CD4-positive, alpha-beta T cell treated with Interferon alpha-2 for 1 hour (primary cell): Measurements from ENCODE around the gene SPPL2A.
"Not testable (repeated sequence)": the region's sequence is repeated elsewhere in the genome, so short reads cannot be mapped to it uniquely, and the experiment has no call there.

ENCODE experiments used
- DNase-seq, 2 donors: peaks; one replicate each; pipeline ENCODE4 v3.0.0-alpha.2; 2020 to 2022

Gene SPPL2A, protein sequence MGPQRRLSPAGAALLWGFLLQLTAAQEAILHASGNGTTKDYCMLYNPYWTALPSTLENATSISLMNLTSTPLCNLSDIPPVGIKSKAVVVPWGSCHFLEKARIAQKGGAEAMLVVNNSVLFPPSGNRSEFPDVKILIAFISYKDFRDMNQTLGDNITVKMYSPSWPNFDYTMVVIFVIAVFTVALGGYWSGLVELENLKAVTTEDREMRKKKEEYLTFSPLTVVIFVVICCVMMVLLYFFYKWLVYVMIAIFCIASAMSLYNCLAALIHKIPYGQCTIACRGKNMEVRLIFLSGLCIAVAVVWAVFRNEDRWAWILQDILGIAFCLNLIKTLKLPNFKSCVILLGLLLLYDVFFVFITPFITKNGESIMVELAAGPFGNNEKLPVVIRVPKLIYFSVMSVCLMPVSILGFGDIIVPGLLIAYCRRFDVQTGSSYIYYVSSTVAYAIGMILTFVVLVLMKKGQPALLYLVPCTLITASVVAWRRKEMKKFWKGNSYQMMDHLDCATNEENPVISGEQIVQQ

DNA sequence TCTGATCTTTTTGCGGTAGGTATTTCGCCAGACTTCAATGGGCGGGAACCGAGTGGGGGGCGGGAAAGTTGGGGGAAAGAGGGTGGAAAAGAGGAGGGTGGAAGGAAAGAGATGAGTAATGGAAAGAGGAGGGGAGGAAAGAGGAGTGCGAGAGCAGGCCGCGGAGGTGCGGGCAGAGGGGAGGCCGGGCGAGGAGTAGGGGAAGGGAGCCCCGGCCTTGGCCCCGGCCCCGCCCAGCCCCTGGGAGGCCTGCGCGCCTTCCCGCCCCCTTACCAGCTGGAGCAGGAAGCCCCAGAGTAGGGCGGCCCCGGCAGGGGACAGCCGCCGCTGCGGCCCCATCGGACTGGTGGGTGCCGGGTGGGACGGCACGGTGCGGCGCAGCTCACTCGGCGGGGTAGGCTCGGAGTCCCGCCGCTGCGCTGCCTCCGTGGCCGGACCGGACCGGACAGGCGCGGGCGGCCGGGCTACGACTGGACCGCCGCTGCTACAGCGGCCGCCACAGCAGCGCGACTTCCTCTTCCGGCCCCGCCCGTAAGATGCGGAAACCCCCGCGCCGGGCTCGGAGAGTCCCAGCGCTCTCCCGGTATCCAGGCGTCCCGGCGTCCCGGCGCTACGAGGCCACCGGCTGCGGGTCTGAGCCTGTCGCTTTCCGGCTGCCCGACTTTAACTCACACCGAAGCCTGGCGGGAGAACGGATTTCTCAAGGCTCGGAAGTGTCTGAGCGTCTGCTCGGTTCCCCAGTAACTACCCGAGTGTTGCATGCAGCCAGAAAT lies at the start of gene SPPL2A:
TSS of gene SPPL2A (minus strand) at position 512 of the 773 bp plus-strand sequence. CDS start at position 339, 173 bp downstream.
- peak; percentile 79 to 84 for DNase-seq

DNA sequence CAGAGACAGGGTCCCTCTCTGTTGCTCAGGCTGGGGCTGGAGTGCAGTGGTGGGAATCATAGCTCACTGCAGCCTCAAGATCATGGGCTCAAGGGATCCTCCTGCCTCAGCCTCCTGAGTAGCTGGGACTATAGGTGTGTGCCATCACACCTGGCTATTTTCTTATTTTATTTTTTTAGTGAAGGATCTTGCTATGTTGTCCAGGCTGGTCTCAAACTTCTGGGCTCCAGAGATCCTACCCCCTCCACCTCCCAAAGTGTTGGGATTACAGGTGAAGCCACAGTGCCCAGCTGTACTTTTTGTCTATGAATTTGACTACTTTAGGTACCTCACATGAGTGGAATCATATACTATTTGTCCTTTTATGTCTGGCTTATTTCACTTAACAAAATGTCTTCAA lies 49.1 kb upstream of the SPPL2A start:
- DNase-seq, result no peak

DNA sequence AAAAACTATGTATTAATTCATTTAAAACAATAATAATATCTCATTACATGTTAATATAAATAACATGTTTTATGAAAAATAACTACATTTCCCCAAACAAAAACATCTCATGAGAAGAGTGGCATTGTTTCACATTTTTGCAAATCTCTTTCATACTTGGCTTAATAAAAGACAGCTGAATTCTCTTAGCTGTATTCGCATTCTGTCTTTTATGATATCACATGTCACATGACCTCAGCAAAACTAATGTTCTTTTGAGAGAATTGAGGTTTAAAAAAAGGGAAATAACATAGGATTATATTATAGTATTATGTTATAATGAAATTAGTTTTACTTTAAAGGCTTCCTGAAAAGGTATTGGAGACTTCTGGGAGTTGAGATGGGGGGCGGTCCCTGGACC lies 48.4 kb upstream of the SPPL2A start:
- no peak for DNase-seq

DNA sequence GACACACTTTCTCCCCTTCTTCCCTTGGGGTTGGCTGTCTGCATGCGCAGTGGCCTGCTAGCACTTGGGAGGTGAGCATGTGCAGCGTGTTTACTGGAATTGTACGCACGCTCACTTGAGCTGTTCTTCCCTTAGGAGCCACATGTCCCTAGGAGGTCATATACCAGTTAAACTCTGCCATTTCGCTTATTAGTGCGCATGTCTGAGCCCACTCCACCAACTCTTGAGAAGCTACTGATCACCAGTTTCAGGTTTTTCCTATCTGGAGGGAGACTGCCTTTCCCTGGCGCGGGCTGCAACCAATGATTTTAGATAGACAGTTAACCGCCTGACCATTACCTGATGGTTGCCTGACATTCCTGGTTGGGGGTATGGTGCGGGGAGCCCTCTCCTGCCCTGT lies 47.6 kb upstream of the SPPL2A start:
- DNase-seq, result no peak

DNA sequence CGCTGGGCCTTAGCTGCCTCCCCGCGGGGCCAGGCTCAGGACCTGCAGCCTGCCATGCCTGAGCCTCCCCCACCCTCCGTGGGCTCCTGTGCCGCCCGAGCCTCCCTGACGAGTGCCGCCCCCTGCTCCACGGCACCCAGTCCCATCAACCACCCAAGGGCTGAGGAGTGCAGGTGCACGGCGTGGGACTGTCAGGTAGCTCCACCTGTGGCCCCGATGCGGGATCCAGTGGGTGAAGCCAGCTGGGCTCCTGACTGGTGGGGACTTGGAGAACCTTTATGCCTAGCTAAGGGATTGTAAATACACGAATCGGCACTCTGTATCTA lies 46.6 kb upstream of the SPPL2A start:
- not testable (repeated sequence) for DNase-seq

DNA sequence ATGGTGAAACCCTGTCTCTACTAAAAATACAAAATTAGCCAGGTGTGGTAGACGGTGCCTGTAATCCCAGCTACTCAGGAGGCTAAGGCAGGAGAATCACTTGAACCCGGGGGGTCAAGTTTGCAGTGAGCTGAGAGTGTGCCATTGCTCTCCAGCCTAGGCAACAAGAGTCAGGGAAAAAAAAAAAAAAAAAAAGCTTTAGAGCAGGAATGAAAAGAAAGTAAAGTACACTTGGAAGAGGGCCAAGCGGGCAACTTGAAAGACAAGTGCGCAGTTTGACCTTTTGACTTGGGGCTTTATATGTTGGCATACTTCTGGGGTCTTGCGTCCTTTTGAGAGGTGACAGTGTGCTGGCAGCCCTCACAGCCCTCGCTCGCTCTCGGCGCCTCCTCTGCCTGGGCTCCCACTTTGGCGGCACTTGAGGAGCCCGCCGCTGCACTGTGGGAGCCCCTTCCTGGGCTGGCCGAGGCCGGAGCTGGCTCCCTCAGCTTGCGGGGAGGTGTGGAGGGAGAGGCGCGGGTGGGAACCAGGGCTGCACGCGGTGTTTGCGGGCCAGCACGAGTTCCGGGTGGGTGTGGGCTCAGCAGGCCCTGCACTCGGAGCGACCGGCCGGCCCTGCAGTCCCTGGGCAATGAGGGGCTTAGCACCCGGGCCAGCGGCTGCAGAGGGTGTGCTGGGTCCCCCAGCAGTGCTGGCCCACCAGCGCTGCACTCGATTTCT lies 46.1 kb upstream of the SPPL2A start:
- DNase-seq, result not testable (repeated sequence)

DNA sequence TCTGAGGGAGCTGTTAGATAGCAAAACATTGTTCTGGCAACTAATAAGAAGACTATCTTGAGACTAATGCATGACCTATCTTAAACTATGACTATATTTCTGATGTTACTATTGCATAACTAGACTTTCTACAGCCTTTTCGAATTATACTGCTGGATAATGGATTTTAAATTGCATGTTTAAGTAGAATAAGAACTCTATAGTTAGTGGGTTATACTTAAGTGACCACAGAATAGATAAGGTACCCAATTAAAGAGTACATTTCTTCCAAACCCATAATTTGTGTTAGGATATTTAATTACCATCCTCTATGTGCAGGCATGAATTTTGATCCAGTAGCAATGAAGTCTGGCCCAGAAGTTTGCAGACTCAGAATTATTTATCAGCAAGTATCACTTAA lies 44.6 kb upstream of the SPPL2A start:
- no peak for DNase-seq

DNA sequence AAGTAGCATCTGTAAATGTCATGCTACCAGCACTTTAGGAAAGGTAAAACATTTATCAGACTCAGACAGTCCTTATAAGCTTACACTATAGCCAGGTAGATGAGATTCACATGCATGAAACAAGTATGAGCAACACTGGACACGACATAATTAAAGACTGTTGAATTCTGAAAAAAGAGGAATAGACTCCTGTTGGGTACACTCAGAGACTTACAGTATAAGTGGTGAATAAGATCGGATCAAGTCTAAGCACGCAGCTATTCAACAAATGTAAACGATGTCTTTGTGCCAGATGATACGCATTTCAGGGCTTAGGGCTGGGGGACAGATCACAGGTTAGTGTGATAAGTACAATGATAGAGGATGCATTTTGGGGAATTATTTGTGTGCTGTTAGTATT lies 43.2 kb upstream of the SPPL2A start:
- no peak for DNase-seq

DNA sequence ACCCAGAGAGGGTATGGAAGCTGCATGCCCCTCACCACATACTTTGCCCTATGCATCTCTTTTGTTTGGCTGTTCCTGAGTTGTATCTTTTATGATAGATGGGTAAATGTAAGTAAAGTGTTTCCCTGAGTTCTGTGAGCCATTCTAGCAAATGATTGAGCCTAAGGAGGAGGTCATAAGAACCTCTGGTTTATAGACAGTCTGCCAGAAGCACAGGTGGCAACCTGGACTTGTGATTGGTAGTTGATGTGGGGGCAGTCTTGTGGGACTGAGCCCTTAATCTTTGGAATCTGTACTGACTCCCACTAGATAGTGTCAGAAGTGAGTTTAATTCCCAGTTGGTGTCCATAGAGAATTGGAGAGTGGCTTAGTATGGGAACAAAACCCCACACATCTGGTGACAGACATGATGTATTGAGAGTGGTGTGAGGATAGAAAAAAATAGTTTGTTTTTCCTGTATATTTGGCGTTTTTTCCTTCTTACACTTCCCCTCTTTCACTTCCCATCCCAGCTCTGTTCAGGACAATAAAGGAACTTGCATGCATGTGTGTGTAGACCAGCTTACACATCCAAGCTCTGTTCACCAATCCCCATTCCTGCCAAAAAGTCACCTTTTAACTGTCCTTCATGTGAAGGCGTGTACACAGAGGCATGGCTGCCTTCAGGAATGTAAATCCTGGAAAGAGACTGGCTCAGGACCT lies 38.1 kb upstream of the SPPL2A start:
- DNase-seq, result no peak

DNA sequence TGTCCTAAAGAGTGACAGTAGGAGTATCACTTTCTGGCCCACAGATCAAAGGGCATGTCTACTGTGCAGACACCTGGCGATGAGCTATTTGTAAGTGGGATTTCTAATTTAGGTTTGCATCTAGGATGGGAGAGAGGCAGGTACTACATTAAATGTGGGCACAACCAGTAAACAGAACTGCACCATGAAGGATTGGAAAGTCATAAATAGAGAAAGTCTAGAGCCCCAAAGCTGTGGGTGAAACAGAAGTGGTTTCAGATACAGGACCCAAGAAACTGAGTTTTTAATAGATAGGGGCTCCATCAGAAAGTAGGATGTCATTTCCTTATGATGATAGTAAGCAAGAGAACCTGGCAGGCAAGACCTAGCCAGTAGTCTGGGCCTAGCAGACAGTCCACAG lies 35.2 kb upstream of the SPPL2A start:
- DNase-seq, result no peak

DNA sequence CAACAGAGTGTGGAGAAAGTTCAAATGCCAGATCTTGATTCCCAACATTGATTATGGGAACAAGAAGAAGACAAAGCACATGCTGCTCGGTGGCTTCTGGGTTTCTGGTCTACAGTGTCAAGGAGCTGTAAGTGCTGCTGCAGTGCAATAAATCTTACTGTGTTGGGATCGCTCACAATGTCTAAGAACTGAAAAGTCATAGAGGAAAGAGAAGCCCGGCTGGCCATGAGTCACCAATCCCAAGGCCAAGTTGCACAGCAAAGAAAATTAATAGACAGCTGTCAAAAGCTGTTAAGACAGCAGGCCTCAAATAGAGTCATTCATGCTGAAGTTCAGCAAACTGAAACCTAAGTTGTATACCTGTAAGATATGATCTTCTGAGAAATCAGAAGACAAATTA lies 33.2 kb upstream of the SPPL2A start:
- no peak for DNase-seq

DNA sequence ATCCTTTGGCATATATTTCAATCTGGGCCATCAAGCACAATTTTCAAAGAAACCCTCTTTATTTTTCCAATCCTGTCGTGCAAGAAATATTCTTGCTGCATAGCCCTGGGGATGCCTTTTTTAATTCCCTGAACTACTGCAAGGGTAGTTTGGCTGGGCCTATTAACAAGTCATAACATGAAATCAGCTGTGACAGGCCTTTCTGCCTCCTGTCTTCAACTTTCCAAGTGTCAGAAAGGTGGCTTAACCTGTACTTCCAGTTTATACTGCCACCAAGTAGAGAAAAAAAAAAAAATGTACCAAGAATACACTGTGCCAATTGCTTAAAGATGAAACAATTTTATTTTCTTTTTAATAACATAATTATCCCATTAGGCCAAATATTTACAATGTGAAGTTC lies 32.4 kb upstream of the SPPL2A start:
- DNase-seq, result no peak

DNA sequence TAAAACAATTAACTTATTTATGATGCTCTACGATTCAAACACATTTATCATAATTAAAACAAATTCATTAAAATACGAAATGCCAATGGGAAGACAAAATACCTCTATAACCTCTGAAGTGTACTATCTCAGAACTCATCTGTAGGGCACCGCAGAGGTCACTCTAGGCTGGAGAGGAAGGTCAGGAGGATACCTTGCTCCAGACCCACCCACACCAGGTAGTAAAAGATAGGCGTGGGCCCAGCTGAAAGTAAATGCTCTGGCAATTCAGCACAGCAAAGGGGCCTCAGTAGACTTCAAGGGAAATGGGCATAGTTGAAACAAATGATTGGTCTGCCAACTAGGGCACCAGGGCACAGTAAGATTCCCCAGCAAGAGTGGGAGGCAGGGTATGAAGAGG lies 26.0 kb upstream of the SPPL2A start:
- DNase-seq, result no peak

DNA sequence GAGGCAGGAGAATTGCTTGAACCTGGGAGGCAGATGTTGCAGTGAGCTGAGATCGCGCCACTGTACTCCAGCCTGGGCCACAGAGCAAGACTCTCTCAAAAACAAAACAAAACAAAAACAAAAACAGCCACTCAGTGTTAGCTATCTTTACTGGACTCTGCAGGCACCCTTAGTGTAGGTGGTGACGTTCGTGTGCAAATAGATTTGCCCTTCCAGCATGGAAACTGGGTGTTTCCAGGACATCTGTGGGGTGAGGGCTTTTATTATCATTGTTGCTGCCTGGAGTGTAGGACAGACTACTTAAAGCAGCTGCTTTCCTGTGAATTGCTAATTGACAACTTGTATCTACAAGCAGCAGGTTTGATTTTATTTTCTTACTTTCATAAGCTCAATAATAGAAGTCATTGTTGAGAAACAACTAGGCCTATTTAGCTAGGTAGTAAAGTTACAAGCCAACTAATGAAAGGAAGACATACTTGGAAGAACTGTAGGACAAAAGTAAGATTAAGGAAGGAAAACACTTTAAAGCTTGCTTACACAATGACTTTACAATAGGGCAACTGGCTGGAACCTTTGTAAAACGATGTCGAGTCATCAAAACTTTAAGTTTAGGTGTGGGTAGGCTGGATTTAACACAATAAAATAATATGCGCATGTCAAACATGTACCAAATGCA lies 25.4 kb upstream of the SPPL2A start:
- no peak for DNase-seq

DNA sequence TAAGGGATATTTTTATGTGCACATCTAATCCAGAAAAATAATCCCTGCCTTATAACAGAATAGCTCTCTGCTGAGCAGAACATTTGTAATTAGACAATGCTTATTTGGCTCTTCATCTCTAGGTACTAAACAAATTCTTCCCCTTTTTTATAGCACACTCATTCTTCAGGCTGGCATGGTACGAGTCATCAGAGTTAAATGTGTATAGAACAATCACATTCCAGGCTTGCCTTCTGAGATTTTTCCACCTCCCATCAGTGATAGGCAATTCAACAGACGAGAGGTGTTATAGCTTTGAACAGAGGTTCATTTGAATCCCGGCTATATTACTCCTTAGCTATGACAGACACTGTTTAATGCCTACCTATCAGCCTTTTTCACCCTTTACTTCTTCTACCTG lies 21.4 kb upstream of the SPPL2A start:
- no peak for DNase-seq

DNA sequence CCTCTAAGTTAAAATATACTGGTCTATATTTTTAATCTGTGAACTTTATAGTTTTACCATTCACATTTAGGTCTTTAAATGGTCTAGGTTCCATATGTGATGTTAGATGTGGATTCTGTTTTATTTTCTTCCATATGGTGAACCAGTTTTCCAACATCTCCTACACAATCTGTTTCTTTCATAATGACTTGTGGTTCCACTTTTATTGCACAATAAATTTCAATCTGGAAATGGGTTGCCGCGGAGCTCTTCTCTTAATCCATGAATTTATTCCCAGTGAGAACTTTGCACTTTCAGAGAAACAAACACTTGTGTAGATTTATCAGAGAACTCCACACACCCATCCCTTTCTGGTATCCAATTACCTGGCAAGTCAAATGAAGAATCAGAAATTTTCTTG lies 20.9 kb upstream of the SPPL2A start:
- DNase-seq, result no peak

DNA sequence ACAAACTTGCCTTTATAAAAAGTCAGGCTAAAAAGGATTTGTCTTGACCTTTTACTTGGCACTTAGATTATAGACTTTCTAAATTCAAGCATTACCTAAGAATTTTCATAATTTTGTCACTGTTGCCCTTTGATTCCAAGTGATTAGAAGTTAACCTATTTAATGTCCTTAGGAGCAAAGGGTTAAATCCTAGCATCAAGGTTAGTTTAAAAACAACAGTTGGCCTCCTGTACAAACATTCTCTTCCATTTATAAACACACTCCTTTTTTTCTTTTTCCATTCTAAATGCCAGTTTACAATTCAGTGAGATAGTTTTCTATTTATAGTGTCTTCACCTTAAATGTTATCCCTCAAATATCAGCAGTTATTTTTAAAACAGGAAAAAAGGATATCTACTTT lies 18.4 kb upstream of the SPPL2A start:
- DNase-seq, result no peak

DNA sequence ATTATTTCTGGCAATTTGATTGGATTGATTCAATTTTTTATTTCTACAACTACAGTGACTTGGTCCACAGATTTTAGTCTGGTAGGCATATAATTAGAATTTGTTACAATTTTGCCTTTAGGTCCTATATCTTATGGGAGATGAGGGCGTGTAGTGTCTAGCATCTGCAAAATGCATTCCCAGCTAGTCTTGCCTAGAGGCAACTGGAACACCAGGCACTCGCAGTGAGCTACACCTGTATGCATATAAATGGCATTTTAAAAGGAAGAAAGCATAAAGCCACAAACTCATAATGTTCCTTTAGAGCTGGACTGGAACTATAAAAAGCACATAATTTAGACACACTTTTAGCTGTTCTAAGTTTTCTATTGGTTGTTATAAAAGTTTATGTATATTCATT lies 17.9 kb upstream of the SPPL2A start:
- DNase-seq, result no peak

DNA sequence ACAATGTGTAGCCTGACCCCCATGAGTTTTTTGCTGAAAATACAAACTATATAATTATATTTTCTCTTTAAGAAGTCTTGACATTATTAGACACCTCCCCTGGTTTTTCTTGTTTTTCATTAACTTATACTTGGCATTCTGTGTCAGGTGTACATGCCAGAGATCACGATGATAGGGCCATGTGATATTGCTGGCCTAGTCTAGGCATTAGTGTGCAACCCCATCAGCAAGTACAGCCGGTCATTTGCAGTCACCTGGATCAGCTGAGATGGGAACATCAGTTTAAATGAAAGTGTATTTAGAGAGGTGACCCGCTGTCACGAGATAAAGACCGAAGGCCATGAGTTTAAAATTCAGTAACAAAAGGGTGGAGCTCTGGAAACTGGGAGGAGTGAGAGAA lies 12.6 kb upstream of the SPPL2A start:
- DNase-seq, result no peak

DNA sequence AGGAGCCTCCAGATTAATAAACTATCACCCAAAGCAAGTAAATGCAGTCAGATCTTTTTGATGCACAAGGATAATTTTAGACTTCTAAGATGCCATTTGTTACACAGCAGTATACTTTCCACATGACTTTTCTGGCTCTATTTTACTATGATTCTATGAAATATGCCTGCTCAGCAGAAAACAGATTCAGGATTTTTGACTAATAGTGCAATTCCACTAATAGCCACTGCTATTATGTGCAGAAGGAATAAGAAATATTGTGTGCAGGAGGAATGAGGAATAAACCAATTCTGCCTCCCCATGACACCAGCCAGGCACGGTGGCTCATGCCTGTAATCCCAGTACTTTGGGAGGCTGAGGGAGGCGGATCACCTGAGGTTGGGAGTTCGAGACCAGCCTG lies 11.5 kb upstream of the SPPL2A start:
- no peak for DNase-seq

DNA sequence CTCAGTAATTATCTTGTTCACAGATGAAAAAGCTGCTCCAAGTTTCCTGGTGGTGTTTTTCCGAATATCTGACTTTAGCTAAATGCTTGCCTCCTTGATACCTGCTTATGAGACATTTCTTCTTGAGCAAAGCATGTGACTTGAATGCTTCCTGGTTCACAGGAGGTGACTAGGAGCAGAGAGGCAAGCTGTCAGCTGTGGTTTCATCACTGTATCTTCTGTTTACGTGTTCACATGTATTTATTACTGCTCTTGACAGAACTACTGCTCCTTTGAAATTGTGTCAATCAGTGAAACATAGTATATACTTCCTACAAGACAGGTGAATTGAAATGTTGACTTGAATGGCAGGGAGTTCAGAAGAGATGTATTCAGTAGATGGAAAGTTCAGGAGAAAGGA lies 8.9 kb upstream of the SPPL2A start:
- peak in 1 of 2 donors; percentile 36 for DNase-seq

DNA sequence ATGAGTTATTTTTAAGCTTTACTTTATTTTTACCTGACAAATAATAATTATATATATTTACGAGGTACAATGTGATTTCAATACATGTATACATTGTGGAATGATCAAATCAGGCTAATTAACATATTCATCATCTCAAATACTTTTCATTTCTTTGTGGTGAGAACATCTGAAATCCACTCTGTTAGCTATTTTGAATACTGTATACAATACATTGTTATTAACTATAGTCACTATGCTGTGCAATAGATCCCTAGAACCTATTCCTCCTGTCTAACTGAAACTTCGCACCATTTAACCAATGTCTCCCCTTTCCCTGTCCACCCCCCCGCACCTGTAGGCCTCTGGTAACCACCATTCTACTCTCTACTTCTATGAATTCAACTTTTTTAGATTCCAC lies 7.9 kb upstream of the SPPL2A start:
- DNase-seq, result no peak
